GM19372 (cell line): ENCODE results near the gene DHX16.
"Not testable (repeated sequence)": the region's sequence is repeated elsewhere in the genome, so short reads cannot be mapped to it uniquely, and the experiment has no call there.

Experiments
- ATAC-seq: cut with Tn5 transposase; IDR thresholded peaks from one replicate; pipeline ENCODE4 v1.9.1; 2021; ENCODE audit warnings: mild to moderate bottlenecking, low read depth, moderate library complexity; ENCODE audit not compliant: unreplicated experiment

DHX16 gene

DNA sequence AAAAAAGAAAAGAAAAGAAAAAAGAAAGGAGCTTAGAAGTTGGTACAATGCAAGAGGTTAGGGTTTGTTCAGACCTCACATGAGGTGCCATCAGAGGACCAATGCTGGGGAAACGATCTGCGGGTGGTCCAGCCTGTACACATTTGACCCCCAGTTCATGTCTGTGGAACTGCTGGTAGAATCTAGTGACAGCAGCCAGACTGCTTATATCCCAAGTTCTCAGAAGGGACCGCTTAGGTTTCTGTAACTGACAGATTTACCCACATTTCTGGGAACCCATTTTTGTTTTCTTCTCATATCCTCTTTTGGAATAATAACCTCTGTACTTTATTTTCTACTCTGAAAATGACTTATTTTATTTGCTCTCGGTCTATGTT, 8.9 kb upstream of the DHX16 start:
- no peak for ATAC-seq

DNA sequence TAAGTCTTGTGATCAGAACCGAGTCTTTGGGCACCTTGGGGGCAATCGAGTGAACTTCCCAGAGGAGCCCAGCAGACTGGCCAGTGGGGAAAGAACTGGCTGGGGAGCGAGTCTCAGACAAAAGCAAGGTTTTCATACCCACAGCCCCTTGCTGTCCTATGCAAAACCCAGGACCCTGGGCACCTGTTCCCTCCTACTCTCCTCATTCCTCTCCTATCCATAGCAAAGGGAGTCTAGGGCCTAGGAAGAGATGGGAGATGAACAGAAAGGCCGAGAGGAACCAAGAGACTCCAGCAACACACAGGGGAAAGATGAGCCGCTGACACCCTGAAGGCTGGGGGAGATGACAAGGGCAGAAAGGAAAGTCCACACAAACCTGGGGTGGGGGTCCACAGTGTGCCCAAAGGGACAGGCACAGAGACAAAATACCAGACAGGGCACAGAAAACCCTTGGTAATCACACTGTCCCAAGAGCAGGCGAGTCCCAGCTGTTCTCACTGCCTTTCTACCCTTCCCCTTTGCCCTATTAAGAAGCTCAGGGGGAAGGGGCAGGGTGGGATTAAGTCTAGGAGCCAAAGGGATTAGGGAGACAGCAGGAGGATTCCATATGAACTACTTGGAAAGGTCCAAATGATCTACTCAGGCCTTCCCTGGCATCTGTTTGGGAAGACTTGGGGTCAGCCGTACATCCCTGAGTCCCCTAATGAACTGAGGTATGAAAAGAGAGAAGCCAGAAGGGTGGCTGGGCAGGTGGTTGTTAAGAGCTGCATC, 7.1 kb upstream of the DHX16 start:
- ATAC-seq: no peak

DNA sequence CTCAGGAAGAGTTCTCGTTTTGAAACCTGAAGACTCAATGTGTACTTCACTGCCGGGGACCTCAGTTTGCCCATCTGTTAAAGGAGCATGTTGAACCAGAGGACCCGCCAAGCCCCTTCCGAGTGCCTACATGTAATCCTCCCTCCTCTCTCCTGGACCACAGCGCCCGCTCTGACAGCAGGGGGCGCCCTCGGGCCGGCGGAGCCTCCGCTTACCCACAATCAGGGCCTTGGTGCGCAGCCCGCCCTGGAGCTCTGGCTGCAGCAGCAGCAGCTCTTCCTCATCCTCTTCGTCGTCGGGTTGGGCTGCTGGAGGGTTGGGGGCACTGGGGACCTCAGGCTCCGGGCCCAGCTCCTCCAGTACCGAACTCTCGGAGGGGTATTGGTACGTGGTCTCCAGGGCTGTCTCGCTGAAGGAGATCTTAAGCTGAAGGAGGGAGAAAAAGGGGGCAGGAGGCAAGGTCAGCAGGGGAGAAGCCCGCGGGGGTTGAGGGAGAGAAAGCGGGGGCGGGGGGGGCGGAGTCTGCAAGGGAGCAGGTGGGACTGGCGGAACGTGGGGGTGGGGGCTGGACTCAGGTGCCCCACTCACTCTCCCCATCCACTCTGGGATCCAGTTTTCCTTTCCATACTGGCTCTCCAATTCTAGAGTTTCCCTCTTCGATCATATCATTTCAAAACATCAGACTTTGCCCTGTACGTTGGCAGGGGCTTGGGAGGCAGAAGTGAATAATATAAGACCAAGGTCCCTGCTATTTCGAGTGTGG, 6.3 kb upstream of the DHX16 start:
- no peak for ATAC-seq

DNA sequence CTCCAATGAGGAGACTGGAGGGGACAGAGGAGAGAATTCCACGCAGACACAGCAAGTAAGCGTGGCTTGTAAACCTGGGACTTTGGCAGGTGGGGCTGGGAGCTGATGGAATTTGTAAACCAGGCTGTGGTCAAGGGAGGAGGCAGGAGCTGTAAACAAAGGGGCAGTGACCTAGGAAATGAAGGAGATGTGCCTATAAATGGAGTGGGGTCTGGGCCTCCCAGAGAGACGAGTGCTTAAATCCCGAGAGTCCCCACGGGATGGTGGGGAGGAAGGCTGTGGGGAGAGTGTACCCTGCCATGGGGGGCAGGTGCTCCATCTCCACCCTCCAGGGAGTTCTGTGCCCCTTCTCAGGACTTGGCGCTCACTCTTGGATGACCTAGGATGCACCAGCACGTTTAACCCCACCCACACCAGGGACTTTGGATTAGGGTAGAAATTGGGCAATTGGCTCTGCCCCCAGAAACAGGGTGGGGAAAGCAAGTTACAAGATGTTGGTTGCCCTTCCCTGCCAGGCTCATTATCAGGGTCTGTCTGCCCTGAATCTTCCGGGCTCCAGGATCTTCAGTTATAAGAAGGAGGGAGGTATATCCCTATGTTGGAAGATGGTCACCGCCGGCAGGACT, 4.0 kb upstream of the DHX16 start:
- ATAC-seq: no peak

DNA sequence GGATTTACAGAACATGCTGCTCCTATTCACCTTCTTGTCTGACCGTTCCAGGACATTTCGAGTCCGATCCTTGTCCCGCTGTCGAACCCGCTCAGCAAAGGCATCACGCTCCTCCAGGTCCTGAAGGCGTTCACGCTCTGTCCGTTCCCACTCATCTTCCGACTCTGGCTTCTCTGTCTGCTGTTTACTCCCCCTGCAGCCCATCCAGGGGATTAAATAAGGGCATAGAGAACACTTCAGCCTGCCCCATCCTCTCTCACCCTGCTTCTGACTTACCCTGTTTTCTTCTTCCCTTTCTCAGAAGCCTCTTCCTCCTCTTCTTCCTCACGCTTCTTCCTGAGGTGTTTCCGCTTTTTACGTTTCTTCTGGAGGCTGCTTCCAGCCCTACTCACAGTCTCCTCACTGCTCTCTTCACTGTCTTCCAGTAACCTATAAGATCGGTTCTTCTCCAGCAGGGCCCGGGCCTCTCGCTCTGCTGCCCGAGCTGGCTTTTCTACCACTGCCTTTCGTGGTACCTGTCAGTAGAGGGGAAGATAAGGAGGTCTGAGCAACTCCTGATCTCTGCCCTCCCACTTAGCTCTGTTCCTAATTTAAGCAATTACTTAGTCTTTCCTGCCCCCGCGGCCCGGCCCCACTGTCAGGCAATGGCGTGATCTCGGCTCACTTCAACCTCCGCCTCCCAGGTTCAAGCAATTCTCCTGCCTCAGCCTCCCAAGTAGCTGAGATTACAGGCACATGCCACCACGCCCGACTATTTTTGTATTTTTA, 1.9 kb downstream of the DHX16 start:
- ATAC-seq: no peak

DNA sequence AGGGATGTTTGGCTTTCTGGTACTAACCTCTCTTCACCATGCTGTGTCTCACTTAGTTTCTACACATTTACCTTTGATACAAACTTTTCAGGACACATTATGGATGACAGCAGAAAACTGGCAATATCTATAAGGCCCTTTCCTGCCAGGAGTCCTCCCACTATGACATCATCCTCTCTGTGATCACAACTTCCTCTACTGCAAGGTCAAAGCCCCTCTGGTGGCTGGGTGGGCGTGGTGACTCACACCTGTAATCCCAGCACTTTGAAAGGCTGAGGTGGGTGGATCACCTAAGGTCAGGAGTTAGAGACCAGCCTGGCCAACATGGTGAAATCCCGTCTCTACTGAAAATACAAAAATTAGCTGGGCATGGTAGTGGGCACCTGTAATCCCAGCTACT, 6.5 kb downstream of the DHX16 start:
- not testable (repeated sequence) for ATAC-seq

DNA sequence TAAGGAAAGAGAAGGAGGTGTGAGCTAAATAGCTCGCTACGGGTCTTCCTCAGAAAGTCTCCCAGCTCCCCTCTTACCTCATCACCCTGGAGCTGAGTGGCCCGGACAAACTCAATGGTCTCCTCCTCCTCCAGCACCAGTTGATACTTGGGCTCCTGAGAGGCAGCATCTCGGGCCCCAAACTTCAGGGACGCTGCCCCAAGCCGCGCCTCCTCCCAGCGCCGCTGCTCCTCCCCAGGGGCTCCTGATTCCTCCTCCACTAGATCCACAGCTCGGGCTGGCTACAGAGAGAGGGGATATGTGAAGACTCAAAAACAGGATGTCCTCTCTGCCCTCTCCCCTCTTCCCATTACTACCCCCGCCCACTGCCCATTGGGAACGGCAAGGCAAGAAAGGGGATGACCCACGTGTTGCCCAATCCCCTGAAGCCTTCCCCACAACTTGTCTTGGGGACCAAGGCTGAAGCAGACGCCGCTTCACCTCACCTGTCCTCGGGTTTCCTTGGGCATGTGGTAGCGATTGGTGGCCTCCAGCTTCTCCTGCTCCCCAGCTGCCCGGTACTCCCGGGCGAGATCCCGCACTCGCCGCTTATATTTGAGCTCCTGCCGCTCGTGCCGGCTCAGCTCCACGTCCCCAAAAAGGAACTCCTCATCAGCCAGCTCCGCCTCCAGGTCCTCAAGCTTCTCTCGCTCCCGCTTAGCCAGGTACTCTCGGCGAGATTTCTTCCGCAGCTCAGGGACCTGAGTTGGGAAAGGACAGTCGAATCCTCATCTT, 7.6 kb downstream of the DHX16 start:
- no peak for ATAC-seq

DNA sequence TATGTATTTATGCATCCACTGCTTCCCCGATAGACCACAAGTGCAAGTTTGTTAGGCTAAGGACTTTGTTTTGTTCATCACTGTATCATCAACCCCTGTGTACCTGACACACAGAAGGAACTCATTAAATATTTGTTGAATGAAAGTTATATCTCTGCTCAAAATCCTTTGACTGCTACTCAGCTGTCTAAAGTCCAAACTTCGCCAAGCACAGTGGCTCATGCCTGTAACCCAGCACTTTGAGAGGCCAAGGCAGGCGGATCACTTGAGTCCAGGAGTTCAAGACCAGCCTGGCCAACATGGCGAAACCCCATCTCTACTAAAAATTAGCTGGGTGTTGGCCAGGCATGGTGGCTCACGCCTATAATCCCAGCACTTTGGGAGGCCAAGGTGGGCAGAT, 14.9 kb downstream of the DHX16 start:
- ATAC-seq: not testable (repeated sequence)

DNA sequence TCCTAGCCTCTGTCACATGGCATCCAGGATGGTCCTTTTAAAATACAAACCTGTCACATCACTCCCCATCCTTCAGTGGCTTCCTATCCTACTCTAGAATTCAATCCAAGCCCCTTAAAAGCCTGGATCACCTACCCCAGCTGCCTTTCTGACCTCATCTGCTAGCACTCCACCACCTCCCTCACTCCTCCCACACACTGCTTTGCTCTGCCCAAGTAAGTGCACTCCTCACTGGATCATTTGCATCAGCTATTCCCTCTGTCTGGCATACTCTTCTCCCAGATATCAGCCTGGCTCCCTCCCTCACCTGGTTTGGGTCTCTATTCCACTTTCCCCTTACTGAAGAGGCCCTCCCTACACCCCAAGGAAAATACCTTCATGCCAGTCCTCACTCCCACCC, 15.4 kb downstream of the DHX16 start:
- no peak for ATAC-seq

DNA sequence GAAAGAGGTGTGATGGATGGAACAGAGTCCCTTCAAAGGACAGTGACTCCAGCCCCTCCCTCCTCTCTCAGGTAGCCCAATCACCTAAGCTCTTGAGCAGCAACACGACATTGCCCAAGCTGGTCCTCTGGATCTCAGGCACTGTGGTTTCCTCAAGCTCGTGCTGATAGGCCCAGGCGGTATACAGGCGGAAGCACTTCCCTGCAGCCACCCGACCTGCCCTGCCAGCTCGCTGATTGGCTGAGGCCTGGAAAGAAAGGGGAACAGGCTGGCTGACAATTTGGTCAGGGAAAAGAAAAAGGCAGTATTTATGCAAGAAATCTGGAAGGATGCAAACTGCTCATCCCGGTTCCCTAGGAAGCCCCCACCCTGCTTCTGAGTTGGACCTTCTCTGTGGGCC, 16.3 kb downstream of the DHX16 start:
- ATAC-seq: no peak

DNA sequence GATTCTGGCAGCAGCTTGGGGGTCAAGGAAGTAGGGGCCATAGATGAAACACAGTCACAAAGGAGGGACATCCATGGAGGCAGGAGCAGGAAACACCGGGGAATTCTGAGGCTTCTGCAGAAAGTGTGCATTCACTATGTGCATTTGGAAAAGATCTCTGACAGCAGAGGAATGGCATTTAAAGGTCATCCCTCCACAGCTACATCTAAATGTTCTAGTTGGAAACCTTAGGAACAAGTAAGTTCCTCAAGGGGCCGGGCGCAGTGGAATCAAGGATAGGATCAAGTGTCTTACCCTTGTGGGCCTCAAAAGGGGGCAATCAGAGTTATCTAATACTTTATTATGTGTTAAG, 17.1 kb downstream of the DHX16 start:
- ATAC-seq: no peak

DNA sequence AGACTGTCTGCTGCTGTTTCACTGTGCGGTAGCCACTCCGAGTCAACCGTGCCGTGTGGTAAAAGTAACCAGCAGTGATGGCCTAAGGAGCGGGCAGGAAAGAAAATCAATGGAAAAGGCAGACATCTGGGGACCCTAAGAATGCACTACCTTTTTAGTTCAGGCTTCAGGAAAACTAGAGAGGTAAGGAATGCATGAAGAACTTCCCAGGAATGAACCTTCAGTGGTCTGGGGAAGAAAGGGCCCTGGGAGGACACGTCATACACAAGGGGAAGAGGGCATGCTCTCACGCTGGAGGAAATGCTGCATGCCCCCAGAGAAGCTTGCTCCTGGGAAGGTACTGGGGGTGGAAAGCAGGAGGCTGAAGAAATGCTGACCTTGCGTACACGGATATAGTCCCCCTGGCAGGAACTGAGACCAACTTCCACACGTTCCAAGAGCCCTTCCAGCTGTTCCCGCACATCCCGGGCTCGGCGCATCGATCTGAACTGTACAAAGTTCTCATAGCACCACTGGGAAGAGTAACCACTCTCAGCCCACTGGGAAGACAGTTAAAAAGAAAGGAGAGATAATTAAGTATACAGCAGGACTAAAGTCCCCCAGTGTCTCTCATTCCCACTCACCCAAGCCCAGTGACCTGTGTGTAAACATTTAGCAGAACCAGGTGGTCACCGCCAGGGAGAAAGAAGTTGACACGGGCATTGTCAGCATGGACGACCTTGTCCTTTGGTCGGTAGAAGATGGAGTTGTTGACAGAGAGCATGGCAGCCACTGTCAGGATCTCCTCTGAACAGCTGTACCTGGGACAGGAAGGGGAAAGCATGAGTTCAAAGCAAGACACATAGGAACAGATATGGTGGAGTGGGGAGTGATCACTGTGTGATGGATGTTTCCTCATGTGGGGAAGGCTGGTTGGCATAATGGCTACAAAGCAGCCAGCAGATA, 17.7 kb downstream of the DHX16 start:
- no peak for ATAC-seq

DNA sequence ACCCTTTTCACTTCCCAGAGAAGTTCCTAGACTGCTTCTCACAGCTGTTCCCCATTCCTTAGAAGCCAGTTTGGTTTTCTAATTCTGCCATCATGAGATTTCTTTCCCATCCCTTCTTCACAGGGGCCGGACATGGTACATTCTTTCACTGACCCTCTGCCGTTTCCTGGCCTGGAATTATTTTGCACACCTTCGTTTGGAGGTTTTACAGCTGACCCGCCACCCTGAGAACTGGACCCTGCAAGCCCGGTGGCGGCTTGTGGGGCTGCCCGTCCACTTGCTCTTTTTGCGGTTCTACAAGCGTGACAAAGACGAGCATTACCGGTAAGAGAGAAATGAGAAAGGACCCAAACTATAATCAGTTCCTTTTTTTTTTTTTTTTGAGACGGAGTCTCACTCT, 21.7 kb downstream of the DHX16 start:
- no peak for ATAC-seq

DNA sequence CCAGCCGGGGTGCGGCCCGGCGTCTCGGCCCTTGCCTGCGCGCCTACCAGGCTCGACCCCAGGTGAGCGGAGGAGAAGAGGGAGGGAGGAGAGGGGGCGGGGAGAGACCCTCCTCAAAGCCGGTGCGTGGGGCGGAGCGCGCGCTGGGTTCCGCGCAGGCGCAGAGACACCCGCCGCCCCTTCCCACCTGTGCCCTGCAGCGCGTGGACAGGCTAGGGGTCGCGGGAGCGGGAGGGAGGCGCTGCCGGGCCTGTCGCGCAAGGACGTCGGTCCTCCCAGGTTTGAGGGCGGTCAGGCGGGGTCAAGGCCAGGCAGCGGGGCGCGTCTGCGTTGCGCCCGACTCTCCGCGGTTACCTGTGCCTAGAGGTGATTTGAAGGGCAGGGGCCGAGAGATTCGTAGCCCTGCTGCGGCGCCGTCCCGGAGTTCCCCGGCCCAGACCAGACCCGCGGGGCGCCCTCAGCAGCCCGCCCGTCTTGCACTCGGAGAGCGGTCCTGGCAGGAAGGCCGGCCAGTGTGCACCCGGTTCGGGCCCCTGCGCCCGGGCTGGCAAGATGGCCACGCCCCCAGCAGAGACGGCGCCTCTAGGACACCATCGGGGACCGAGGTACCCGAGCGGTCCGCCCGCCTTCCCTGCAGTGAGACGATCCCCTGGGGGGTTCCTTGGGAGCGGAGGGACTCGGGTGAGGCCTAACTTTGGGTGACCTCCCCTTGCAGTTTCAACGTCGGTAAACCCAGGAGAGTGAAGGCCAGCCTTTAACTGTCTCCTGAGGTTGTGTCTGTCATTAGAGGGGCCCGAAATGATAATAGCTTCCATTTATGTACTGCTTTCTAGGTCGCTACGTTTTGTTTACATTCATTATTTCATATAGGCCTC, 25.3 kb downstream of the DHX16 start:
- ATAC-seq: peak; percentile 67

DNA sequence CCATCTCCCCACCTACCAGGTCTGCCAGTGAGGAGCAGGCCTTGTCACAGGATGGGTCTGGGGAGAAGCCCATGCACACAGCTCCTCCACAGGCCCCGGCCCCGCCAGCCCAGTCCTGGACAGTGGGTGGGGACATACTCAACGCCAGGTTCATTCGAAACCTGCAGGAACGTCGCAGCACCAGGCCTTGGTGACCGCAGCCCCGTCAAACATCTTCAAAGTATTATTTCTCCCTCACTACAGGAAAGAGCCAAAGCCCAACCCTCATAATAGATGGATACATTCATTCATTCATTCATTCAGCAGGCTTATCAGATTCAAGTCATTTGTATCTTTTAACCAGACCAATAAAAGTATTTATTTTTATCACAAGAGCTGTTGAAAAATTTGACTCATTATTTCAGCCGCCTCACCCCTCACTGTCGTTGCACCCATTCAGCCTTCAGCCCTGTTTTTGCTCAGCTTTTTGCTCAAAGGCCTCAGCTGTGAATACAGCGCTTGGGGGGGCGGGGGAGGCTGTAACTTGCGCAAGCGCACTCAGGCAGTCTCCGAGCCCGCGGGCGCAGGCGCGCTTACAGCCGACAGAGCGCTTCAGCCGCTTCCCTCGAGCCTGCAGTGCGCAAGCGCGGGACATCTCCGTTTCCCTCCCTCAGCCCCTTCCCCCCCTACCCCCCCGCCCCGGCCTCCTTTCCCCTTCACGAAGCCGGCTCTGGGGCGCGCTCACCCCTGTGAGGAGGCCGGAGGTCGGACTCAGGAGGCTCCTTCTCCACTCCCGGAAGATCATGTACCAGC, 26.2 kb downstream of the DHX16 start, which contains the start of gene C6orf136:
TSS of gene C6orf136 (plus strand) at position 684 of the 792 bp plus-strand sequence. CDS start at position 783, 99 bp downstream.
- ATAC-seq: peak; percentile 63

DNA sequence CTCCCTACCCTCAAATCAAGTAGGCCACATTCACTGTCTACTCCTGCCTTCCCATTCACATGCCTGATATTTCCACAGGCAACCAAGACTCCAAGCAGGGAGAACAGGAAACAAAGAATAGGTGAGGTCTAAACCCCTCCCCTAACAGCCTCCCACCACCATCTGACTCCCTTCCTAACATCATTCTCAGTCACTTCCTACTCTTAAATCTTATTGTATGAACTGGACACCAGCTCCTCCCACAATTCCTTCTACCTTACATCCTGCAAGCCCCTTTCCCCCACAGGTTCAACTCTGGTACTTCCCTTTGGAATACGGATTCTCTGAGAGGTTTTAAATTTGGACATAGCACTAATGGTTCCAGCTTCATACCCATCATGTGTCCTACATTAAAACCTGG, 26.8 kb downstream of the DHX16 start:
- no peak for ATAC-seq

DNA sequence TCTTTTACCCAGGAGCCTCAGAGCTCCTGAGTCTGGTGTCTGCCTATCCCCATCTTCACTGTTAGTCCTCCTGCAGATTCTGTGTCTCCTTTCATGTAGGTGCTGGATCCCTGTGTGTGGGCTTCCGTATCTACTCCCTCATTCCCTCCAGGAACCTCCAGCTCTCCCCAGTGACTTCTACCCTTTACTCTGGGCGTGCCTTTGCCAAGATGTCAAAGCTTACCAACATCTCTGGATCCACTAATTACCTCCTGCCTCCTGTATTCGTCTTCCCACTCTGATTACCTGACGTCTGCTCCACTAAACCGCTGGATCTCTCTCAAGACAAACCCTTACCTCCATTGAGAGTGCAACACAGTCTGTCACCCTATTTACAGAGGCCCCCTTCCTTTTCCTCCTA, 28.0 kb downstream of the DHX16 start:
- no peak for ATAC-seq
